ENCODE data around the gene GLP2R.

DNA sequence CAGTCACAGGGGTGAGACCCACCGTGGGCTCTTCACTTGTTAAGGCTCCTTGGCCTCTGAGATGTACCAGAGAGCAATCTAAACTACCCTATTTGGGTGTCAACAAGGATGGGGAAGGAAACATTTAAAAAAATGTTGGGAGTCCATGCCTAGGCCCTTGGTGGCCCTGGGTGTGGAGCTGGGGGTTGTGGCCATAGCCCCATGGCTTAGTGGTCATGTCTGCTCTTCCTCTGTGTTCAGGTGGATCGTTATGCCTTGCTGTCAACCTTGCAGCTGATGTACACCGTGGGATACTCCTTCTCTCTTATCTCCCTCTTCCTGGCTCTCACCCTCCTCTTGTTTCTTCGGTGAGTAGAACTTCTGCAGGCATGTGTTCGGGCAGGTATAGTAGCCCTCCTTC lies 28.5 kb downstream of the GLP2R start:
- TF ChIP-seq GATA2 (IDR thresholded peaks at IDR 0.05; ENCODE audit: low read depth, low read length) (no peak), GATA3 (IDR thresholded peaks at IDR 0.05; ENCODE audit: low read depth, low read length) (no peak)
